Measurements from ENCODE around the gene ATG14.

ATG14 gene

GRCh38 chr14:55448141-55448614, 36.5 kb upstream of the ATG14 start:
- TF ChIP-seq CTCF (IDR thresholded peaks at IDR 0.05; ENCODE audit: insufficient read depth, low read length): no peak
- TF ChIP-seq REST (IDR thresholded peaks at IDR 0.05; ENCODE audit: insufficient replicate concordance, low read depth): no peak
- no peak for TF ChIP-seq SPI1 (IDR thresholded peaks at IDR 0.05; ENCODE audit: borderline replicate concordance, low read depth)
- TF ChIP-seq POLR2AphosphoS5 (IDR thresholded peaks at IDR 0.05; ENCODE audit: low read depth): no peak
- TF ChIP-seq GABPA (IDR thresholded peaks at IDR 0.05; ENCODE audit: low read depth): no peak
- H3K4me3 ChIP-seq (replicated peaks; ENCODE audit: insufficient read depth, low read length): no peak overlapping the region
- no peak for DNase-seq (ENCODE audit: low read depth in 1 of 2, low spot score in 1 of 2)
- no peak overlapping the region for H3K27ac ChIP-seq (replicated peaks)
- no peaks in the 10 kb centered on the region for H3K27me3 ChIP-seq (ENCODE audit: insufficient read depth, poor library complexity, severe bottlenecking)

GRCh38 chr14:55446833-55447232, 35.2 kb upstream of the ATG14 start:
- TF ChIP-seq CTCF (IDR thresholded peaks at IDR 0.05; ENCODE audit: insufficient read depth, low read length) (no peak), POLR2AphosphoS5 (IDR thresholded peaks at IDR 0.05; ENCODE audit: low read depth) (no peak), GABPA (IDR thresholded peaks at IDR 0.05; ENCODE audit: low read depth) (no peak), SPI1 (IDR thresholded peaks at IDR 0.05; ENCODE audit: borderline replicate concordance, low read depth) (no peak), REST (IDR thresholded peaks at IDR 0.05; ENCODE audit: insufficient replicate concordance, low read depth) (no peak)
- DNase-seq (ENCODE audit: low read depth in 1 of 2, low spot score in 1 of 2): no peak
- Histone ChIP-seq H3K27me3 (ENCODE audit: insufficient read depth, poor library complexity, severe bottlenecking) (no peaks in the 10 kb centered on the region), H3K27ac (replicated peaks) (no peak overlapping the region), H3K4me3 (replicated peaks; ENCODE audit: insufficient read depth, low read length) (no peak overlapping the region)

GRCh38 chr14:55446127-55446736, 34.6 kb upstream of the ATG14 start:
- no peak overlapping the region for H3K27ac ChIP-seq (replicated peaks)
- DNase-seq (ENCODE audit: low read depth in 1 of 2, low spot score in 1 of 2): peak; percentile 43 to 69
- H3K27me3 ChIP-seq (ENCODE audit: insufficient read depth, poor library complexity, severe bottlenecking): no peaks in the 10 kb centered on the region
- H3K4me3 ChIP-seq (replicated peaks; ENCODE audit: insufficient read depth, low read length): no peak overlapping the region
- no peak for TF ChIP-seq POLR2AphosphoS5 (IDR thresholded peaks at IDR 0.05; ENCODE audit: low read depth)
- peak; percentile 41 for TF ChIP-seq CTCF (IDR thresholded peaks at IDR 0.05; ENCODE audit: insufficient read depth, low read length)

GRCh38 chr14:55441286-55441685, 29.7 kb upstream of the ATG14 start:
- no peak for DNase-seq (ENCODE audit: low read depth in 1 of 2, low spot score in 1 of 2)
- H3K4me3 ChIP-seq (replicated peaks; ENCODE audit: insufficient read depth, low read length): no peak overlapping the region
- H3K27me3 ChIP-seq (ENCODE audit: insufficient read depth, poor library complexity, severe bottlenecking): peaks cover 3% of the 10 kb centered on the region
- TF ChIP-seq CTCF (IDR thresholded peaks at IDR 0.05; ENCODE audit: insufficient read depth, low read length): no peak
- no peak for TF ChIP-seq POLR2AphosphoS5 (IDR thresholded peaks at IDR 0.05; ENCODE audit: low read depth)
- TF ChIP-seq SPI1 (IDR thresholded peaks at IDR 0.05; ENCODE audit: borderline replicate concordance, low read depth): no peak
- no peak for TF ChIP-seq GABPA (IDR thresholded peaks at IDR 0.05; ENCODE audit: low read depth)
- TF ChIP-seq REST (IDR thresholded peaks at IDR 0.05; ENCODE audit: insufficient replicate concordance, low read depth): no peak
- no peak overlapping the region for H3K27ac ChIP-seq (replicated peaks)

Measured in HL-60 (cell line).